HEK293 (cell line): Measurements from ENCODE around the gene ZSCAN9.

Experiments used
- CTCF ChIA-PET: fragments of 350-600 bp; formaldehyde crosslinking; extraction: SDS; loops from one replicate; lab custom pipeline; 2021; ENCODE audit warnings: antibody characterized with exemption; lab: Yijun Ruan, JAX
- POLR2A ChIA-PET: fragments of 300-600 bp; formaldehyde crosslinking; extraction: SDS; loops from one replicate; lab custom pipeline; 2020; ENCODE audit warnings: antibody characterized with exemption, inconsistent platforms; lab: Yijun Ruan, JAX
- H3K27ac ChIP-seq: fragments of 200-500 bp; sonication (Bioruptor generic); 2 replicates; pipeline ENCODE4 v1.5.1; 2014; ENCODE audit warnings: low read depth, low read length, control low read depth, inconsistent platforms; ENCODE audit errors: extremely low read depth
- H3K36me3 ChIP-seq, 2 experiments: fragments of 200-500 bp in 1 of 2; sonication (Bioruptor generic) in 1 of 2; 1 replicate in 1 of 2; 2 replicates in 1 of 2; pipeline ENCODE4 v1.5.1; 2014 to 2017; ENCODE audit warnings: inconsistent platforms in 2 of 2, low read length in 2 of 2; ENCODE audit not compliant: control insufficient read depth in 2 of 2, insufficient read depth in 1 of 2
- H3K4me1 ChIP-seq: fragments of 200-500 bp; sonication (Bioruptor generic); 2 replicates; pipeline ENCODE4 v1.5.1; 2014; ENCODE audit warnings: mild to moderate bottlenecking, low read length, inconsistent platforms; ENCODE audit not compliant: control insufficient read depth, insufficient read depth
- H3K4me3 ChIP-seq: 2 replicates; pipeline ENCODE4 v1.5.1; 2011; ENCODE audit warnings: low read depth, mild to moderate bottlenecking, control low read depth, low read length, moderate library complexity
- H3K9me3 ChIP-seq: fragments of 200-500 bp; sonication (Bioruptor generic); 2 replicates; pipeline ENCODE4 v1.5.1; 2014; ENCODE audit warnings: low read depth, low read length, inconsistent platforms; ENCODE audit not compliant: control insufficient read depth, insufficient read depth
- BCL11A ChIP-seq: fragments of 450-650 bp; formaldehyde crosslinking; IDR thresholded peaks from 2 replicates; pipeline ENCODE4 v1.5.1; 2016; ENCODE audit warnings: low read depth, missing biosample characterization, missing genetic modification characterization
- HOXA7 ChIP-seq: sonication (generic); formaldehyde crosslinking; IDR thresholded peaks from 2 replicates; pipeline ENCODE4 v1.8.1; 2022; ENCODE audit warnings: missing genetic modification reagents, borderline replicate concordance
- KLF16 ChIP-seq: fragments of 450-650 bp; formaldehyde crosslinking; IDR thresholded peaks from 2 replicates; pipeline ENCODE4 v1.5.1; 2017; ENCODE audit warnings: missing biosample characterization, missing genetic modification characterization
- OSR2 ChIP-seq: fragments of 450-650 bp; formaldehyde crosslinking; IDR thresholded peaks from 2 replicates; pipeline ENCODE4 v1.5.1; 2016; ENCODE audit warnings: missing biosample characterization, missing genetic modification characterization
- TSHZ1 ChIP-seq: fragments of 450-650 bp; formaldehyde crosslinking; IDR thresholded peaks from 2 replicates; pipeline ENCODE4 v1.5.1; 2016; ENCODE audit warnings: missing biosample characterization, missing genetic modification characterization, borderline replicate concordance
- ZEB2 ChIP-seq: fragments of 450-650 bp; formaldehyde crosslinking; IDR thresholded peaks from 2 replicates; pipeline ENCODE4 v1.5.1; 2016; ENCODE audit warnings: missing biosample characterization, missing genetic modification characterization
- ZFP3 ChIP-seq: fragments of 450-650 bp; formaldehyde crosslinking; IDR thresholded peaks from 2 replicates; pipeline ENCODE4 v1.5.1; 2016; ENCODE audit warnings: low read depth, missing biosample characterization, missing genetic modification characterization
- ZFP41 ChIP-seq: fragments of 450-650 bp; formaldehyde crosslinking; IDR thresholded peaks from 2 replicates; pipeline ENCODE4 v1.5.1; 2016; ENCODE audit warnings: missing biosample characterization, missing genetic modification characterization, borderline replicate concordance
- ZNF157 ChIP-seq: fragments of 450-650 bp; formaldehyde crosslinking; IDR thresholded peaks from 2 replicates; pipeline ENCODE4 v1.5.1; 2016; ENCODE audit warnings: missing biosample characterization, missing genetic modification characterization
- ZNF221 ChIP-seq: fragments of 450-650 bp; formaldehyde crosslinking; IDR thresholded peaks from 2 replicates; pipeline ENCODE4 v1.5.1; 2017; ENCODE audit warnings: missing biosample characterization, missing genetic modification characterization, borderline replicate concordance
- ZNF248 ChIP-seq: fragments of 450-650 bp; formaldehyde crosslinking; IDR thresholded peaks from 2 replicates; pipeline ENCODE4 v1.5.1; 2017; ENCODE audit warnings: missing biosample characterization, missing genetic modification characterization
- ZNF302 ChIP-seq: fragments of 450-650 bp; formaldehyde crosslinking; IDR thresholded peaks from 2 replicates; pipeline ENCODE4 v1.5.1; 2016; ENCODE audit warnings: missing biosample characterization, missing genetic modification characterization, low read depth
- ZNF341 ChIP-seq: fragments of 450-650 bp; formaldehyde crosslinking; IDR thresholded peaks from 2 replicates; pipeline ENCODE4; 2016; ENCODE audit warnings: low read depth, missing biosample characterization, missing genetic modification characterization
- ZNF426 ChIP-seq: fragments of 450-650 bp; formaldehyde crosslinking; IDR thresholded peaks from 2 replicates; pipeline ENCODE4 v1.5.1; 2017; ENCODE audit warnings: missing biosample characterization, missing genetic modification characterization, mild to moderate bottlenecking, inconsistent platforms, moderate library complexity
- ZNF529 ChIP-seq: fragments of 450-650 bp; formaldehyde crosslinking; IDR thresholded peaks from 2 replicates; pipeline ENCODE4 v1.5.1; 2017; ENCODE audit warnings: missing genetic modification characterization, missing biosample characterization; ENCODE audit not compliant: insufficient replicate concordance
- ZNF544 ChIP-seq: fragments of 450-650 bp; formaldehyde crosslinking; IDR thresholded peaks from 2 replicates; pipeline ENCODE4 v1.5.0; 2017; ENCODE audit warnings: missing biosample characterization, missing genetic modification characterization
- ZNF585B ChIP-seq: fragments of 450-650 bp; formaldehyde crosslinking; IDR thresholded peaks from 2 replicates; pipeline ENCODE4 v1.5.1; 2016; ENCODE audit warnings: missing biosample characterization, missing genetic modification characterization
- ZNF707 ChIP-seq: fragments of 450-650 bp; formaldehyde crosslinking; IDR thresholded peaks from 2 replicates; pipeline ENCODE4 v1.5.1; 2016; ENCODE audit warnings: missing biosample characterization, missing genetic modification characterization
- ZNF768 ChIP-seq: fragments of 450-650 bp; formaldehyde crosslinking; IDR thresholded peaks from 2 replicates; pipeline ENCODE4 v1.5.1; 2018; ENCODE audit warnings: missing biosample characterization, mild to moderate bottlenecking, missing genetic modification characterization
- ZNF785 ChIP-seq: fragments of 450-650 bp; formaldehyde crosslinking; IDR thresholded peaks from 2 replicates; pipeline ENCODE4 v1.5.1; 2016; ENCODE audit warnings: missing biosample characterization, missing genetic modification characterization
- TF ChIP-seq, protein P1 (sequence below): fragments of 450-650 bp; formaldehyde crosslinking; IDR thresholded peaks from 2 replicates; pipeline ENCODE4 v1.5.1; 2016; ENCODE audit warnings: missing biosample characterization, missing genetic modification characterization

Gene ZSCAN9

DNA sequence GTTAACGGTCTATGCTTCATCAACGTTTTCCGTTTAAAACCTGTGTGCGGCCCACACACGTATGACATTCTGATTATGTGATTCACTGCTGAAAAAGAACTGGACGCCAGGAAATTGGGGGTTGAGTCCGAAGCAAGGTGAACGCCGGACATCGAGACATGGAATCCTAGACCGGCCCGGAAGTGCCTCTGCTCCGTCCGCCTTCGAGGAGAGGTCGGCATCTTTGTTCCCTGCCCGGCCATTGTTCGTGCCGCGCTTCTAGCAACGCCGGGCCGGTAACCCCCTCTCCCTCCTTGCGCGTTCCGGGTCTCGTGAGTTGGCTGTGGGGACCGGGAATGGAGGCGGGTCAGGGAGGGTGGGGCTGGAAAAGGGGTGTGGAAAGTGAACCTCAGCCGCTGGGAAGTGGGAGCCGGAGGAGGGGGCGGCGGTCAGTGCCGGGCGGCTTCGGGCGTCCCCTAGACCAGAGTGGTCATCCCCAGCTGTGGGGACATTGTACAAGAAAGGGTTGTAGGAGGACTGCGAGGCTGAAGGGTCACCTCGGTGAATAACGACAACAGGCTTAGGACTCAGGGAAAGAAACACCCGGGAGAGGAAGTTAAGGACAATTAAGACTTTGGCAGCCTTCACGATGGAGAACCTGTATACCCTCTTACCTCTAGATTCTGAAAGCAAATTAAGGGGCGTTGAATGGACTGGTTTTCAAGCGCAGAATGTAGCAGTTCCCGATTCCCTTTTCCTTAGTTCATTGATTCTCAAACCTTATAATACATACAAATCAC lies at the start of gene ZSCAN9 (continued):
- TF ChIP-seq ZFP41 (tag by site-specific recombination), result no peak
- peak; percentile 48 for TF ChIP-seq ZNF341
- TF ChIP-seq OSR2 (tag by site-specific recombination), result no peak
- no peak for TF ChIP-seq ZFP3 (tag by site-specific recombination)
- TF ChIP-seq ZNF248 (tag by site-specific recombination), result no peak
- no peak for TF ChIP-seq ZNF544
- TF ChIP-seq ZNF302 (tag by site-specific recombination), result no peak
- TF ChIP-seq ZNF785, result no peak
- no peak for TF ChIP-seq ZNF585B (tag by site-specific recombination)
- TF ChIP-seq ZNF221 (tag by site-specific recombination), result no peak

DNA sequence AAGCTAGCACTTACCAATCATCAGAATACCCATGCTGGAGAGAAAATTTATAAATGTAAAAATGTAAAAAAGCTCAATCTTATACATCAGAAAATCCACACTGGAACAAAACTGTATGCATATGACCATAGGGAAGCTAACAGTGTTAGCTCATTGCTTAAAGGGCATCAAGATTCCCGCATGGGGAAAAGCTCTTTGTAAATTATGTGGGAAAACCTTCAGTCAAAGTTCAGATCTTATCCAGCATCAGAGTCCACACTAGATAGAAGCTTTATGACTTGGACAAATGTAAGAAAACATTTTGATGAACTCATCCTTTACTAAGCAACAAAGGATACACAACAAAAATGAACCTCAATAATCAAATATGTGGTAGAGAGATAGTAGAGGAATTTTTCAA lies 48.7 kb upstream of the ZSCAN9 start:
- Histone ChIP-seq H3K4me3 (no peak overlapping the region), H3K36me3 (peaks cover 0 to 4% of the 10 kb centered on the region in 2 experiments; a peak in 1 of 3 replicates), H3K27ac (no peak overlapping the region), H3K4me1 (no peaks in the 10 kb centered on the region), H3K9me3 (no peaks in the 10 kb centered on the region)
- ChIA-PET CTCF (interaction anchor here (0.6 to 0.9 kb wide), 2 partner anchors 9 to 180 kb away, joined by 3 read pairs; no protein-coding TSS in a partner anchor), POLR2A (interaction anchor here (0.8 kb wide), 1 partner anchor 15 kb away, joined by 4 read pairs; no protein-coding TSS in a partner anchor)
- no peak for TF ChIP-seq ZNF426
- no peak for TF ChIP-seq ZEB2 (tag by site-specific recombination)
- TF ChIP-seq ZNF302 (tag by site-specific recombination), result no peak
- no peak for TF ChIP-seq TSHZ1
- no peak for TF ChIP-seq ZNF529 (tag by site-specific recombination)
- TF ChIP-seq ZNF707 (tag by site-specific recombination), result no peak
- TF ChIP-seq ZNF157 (tag by site-specific recombination), result no peak
- no peak for TF ChIP-seq BCL11A (tag by site-specific recombination)
- TF ChIP-seq KLF16 (tag by site-specific recombination), result no peak

- ChIA-PET CTCF (interaction anchor here (0.7 kb wide), 1 partner anchor 686 kb away, joined by 3 read pairs; no protein-coding TSS in a partner anchor), POLR2A (no interaction called here)
- H3K4me3 ChIP-seq, result no peak overlapping the region
- H3K4me1 ChIP-seq, result no peaks in the 10 kb centered on the region
- no peak overlapping the region for H3K27ac ChIP-seq
- H3K36me3 ChIP-seq, result no peaks in the 10 kb centered on the region
- H3K9me3 ChIP-seq, result no peaks in the 10 kb centered on the region
- TF ChIP-seq HOXA7 (CRISPR knock-in tag), result no peak
- no peak for TF ChIP-seq ZNF768 (tag by site-specific recombination)
- TF ChIP-seq ZFP3 (tag by site-specific recombination), result no peak
- TF ChIP-seq, protein P1, sequence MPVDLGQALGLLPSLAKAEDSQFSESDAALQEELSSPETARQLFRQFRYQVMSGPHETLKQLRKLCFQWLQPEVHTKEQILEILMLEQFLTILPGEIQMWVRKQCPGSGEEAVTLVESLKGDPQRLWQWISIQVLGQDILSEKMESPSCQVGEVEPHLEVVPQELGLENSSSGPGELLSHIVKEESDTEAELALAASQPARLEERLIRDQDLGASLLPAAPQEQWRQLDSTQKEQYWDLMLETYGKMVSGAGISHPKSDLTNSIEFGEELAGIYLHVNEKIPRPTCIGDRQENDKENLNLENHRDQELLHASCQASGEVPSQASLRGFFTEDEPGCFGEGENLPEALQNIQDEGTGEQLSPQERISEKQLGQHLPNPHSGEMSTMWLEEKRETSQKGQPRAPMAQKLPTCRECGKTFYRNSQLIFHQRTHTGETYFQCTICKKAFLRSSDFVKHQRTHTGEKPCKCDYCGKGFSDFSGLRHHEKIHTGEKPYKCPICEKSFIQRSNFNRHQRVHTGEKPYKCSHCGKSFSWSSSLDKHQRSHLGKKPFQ (tag by site-specific recombination), result no peak
These were observed 42.8 kb upstream of the ZSCAN9 start for GRCh38 chr6:28182255-28182654.
